Adipocyte (in vitro differentiated cells): ENCODE results near the gene MRPL17.

Experiments used
- DNase-seq: peaks from one replicate; pipeline ENCODE4 v3.0.0-alpha.2; 2015; ENCODE audit warnings: low read depth
- H3K27me3 ChIP-seq: replicated peaks from 2 replicates; pipeline ENCODE4 v1.7.0; 2013; ENCODE audit warnings: mild to moderate bottlenecking, low read length, moderate library complexity; ENCODE audit not compliant: control insufficient read depth, insufficient read depth
- H3K36me3 ChIP-seq: 2 replicates; pipeline ENCODE4 v1.7.0; 2013; ENCODE audit warnings: low read length, mild to moderate bottlenecking, moderate library complexity; ENCODE audit not compliant: control insufficient read depth, insufficient read depth, severe bottlenecking
- H3K4me1 ChIP-seq: 2 replicates; pipeline ENCODE4 v1.7.0; 2013; ENCODE audit warnings: mild to moderate bottlenecking, low read length, moderate library complexity; ENCODE audit not compliant: control insufficient read depth, insufficient read depth
- H3K4me3 ChIP-seq: 2 replicates; pipeline ENCODE4 v1.7.0; 2013; ENCODE audit warnings: mild to moderate bottlenecking, low read length, moderate library complexity
- H3K9ac ChIP-seq: 2 replicates; pipeline ENCODE4 v1.7.0; 2013; ENCODE audit warnings: mild to moderate bottlenecking, low read length, moderate library complexity
- H3K9me3 ChIP-seq: 2 replicates; pipeline ENCODE4 v1.7.0; 2013; ENCODE audit warnings: mild to moderate bottlenecking, low read length, moderate library complexity; ENCODE audit not compliant: control insufficient read depth

MRPL17 gene

DNA sequence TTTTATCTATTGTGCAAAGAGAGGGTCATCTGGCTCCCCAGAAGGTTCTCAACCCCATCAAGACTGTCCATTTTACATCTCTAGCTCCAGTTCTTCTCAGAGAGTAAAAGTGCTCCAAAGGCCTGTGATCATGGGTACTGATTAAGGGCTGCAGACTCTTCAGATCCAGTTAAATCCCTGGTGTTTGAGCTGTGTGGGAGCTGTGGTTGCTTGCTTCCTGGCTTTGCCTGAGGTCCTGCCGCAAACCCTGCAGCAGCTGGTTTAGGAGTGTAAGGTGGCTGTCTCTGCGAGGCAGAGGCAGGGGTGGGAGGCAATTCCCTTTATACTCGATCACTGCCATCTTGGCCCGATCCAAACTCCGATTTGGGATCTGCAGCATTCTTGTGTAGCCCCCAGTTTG lies 1.2 kb downstream of the MRPL17 start:
- Histone ChIP-seq H3K9ac (peak overlapping the region; percentile 95), H3K36me3 (peaks cover 14% of the 10 kb centered on the region), H3K4me1 (peaks cover 21% of the 10 kb centered on the region), H3K9me3 (no peaks in the 10 kb centered on the region), H3K27me3 (no peaks in the 10 kb centered on the region), H3K4me3 (peak overlapping the region; percentile 92)
- DNase-seq = peak; percentile 35

GRCh38 chr11:6681505-6681904 lies 1.6 kb downstream of the MRPL17 start:
- Histone ChIP-seq H3K4me1 (peaks cover 21% of the 10 kb centered on the region), H3K9ac (peak overlapping the region; percentile 23), H3K4me3 (no peak overlapping the region)

DNA sequence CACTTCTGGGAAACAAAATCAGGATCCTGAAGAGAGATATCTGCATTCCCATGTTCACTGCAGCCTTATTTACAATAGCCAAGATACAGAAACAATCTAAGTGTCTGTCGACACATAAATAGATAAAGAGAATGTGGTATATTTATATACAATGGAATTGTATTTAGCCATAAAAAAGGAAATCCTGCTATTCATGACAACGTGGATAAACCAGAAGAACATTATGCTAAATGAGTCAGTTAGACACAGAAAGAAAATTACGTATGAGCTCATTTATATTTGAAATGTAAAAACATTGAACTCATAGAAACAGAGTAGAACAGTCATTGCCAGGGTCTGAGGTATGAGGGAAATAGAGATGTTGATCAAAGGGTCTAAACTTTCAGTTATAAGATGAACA lies 6.1 kb downstream of the MRPL17 start:
- no peak overlapping the region for H3K4me3 ChIP-seq
- H3K36me3 ChIP-seq = peaks cover 14% of the 10 kb centered on the region
- no peaks in the 10 kb centered on the region for H3K27me3 ChIP-seq
- peaks cover 10% of the 10 kb centered on the region for H3K4me1 ChIP-seq
- no peaks in the 10 kb centered on the region for H3K9me3 ChIP-seq
- no peak overlapping the region for H3K9ac ChIP-seq
- DNase-seq = no peak

More at GRCh38 chr11:6681505-6681904, 1.6 kb downstream of the MRPL17 start:
- Histone ChIP-seq H3K36me3 (peaks cover 14% of the 10 kb centered on the region), H3K9me3 (no peaks in the 10 kb centered on the region), H3K27me3 (no peaks in the 10 kb centered on the region)
- no peak for DNase-seq

- H3K9me3 ChIP-seq = no peaks in the 10 kb centered on the region
- no peaks in the 10 kb centered on the region for H3K36me3 ChIP-seq
- no peaks in the 10 kb centered on the region for H3K27me3 ChIP-seq
- H3K4me1 ChIP-seq = no peaks in the 10 kb centered on the region
- no peak overlapping the region for H3K9ac ChIP-seq
- DNase-seq = no peak
- H3K4me3 ChIP-seq = no peak overlapping the region
Measured at GRCh38 chr11:6674862-6675261, 8.3 kb downstream of the MRPL17 start.

- H3K36me3 ChIP-seq = no peaks in the 10 kb centered on the region
- H3K27me3 ChIP-seq = no peaks in the 10 kb centered on the region
- H3K4me1 ChIP-seq = no peaks in the 10 kb centered on the region
- no peak overlapping the region for H3K9ac ChIP-seq
- no peak overlapping the region for H3K4me3 ChIP-seq
- H3K9me3 ChIP-seq = no peaks in the 10 kb centered on the region
- no peak for DNase-seq
Measured at GRCh38 chr11:6674219-6674597, 8.9 kb downstream of the MRPL17 start.

- H3K4me1 ChIP-seq = no peaks in the 10 kb centered on the region
- no peak for DNase-seq
- H3K4me3 ChIP-seq = no peak overlapping the region
- no peaks in the 10 kb centered on the region for H3K36me3 ChIP-seq
- no peak overlapping the region for H3K9ac ChIP-seq
- H3K9me3 ChIP-seq = no peaks in the 10 kb centered on the region
- no peaks in the 10 kb centered on the region for H3K27me3 ChIP-seq
Measured at GRCh38 chr11:6673523-6674218, 9.5 kb downstream of the MRPL17 start.

- no peaks in the 10 kb centered on the region for H3K27me3 ChIP-seq
- no peaks in the 10 kb centered on the region for H3K36me3 ChIP-seq
- no peak for DNase-seq
- no peaks in the 10 kb centered on the region for H3K4me1 ChIP-seq
- H3K9me3 ChIP-seq = no peaks in the 10 kb centered on the region
- no peak overlapping the region for H3K4me3 ChIP-seq
- H3K9ac ChIP-seq = no peak overlapping the region
Measured at GRCh38 chr11:6671991-6672390, 11.1 kb downstream of the MRPL17 start.

GRCh38 chr11:6670202-6670830 lies 12.8 kb downstream of the MRPL17 start:
- DNase-seq = no peak
- Histone ChIP-seq H3K9ac (no peak overlapping the region), H3K9me3 (no peaks in the 10 kb centered on the region), H3K36me3 (no peaks in the 10 kb centered on the region), H3K4me3 (no peak overlapping the region), H3K4me1 (no peaks in the 10 kb centered on the region), H3K27me3 (no peaks in the 10 kb centered on the region)

DNA sequence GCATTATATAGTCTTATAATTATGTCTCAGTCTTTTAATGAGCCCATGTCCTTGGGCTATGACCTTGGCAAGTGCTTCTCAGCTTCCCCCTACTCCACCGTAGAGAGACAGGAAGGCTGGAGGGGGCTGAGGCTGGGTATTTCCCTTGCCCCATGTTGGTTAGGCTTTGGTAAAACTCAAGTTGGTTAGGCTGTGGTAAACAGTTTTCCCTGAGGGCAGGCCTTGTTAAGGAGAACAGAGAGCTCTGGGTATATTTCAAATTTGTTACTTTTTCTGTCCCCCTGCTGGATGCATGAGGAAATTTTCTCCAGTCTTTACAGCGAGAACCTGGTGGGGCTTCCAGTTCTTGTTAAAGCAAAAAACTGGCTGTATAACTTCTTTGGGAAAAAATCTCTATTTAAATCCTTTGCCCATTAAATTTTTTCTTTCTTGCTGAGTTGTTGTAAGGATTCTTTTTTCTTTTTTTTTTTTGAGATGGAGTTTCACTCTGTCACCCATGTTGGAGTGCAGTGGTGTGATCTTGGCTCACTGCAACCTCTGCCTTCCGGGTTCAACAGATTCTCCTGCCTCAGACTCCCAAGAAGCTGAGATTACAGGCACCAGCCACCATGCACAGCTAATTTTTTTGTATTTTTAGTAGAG lies 15.3 kb downstream of the MRPL17 start:
- H3K36me3 ChIP-seq = no peaks in the 10 kb centered on the region
- H3K27me3 ChIP-seq = no peaks in the 10 kb centered on the region
- H3K4me1 ChIP-seq = no peaks in the 10 kb centered on the region
- H3K9me3 ChIP-seq = no peaks in the 10 kb centered on the region
- no peak overlapping the region for H3K4me3 ChIP-seq
- peak; percentile 65 for DNase-seq
- no peak overlapping the region for H3K9ac ChIP-seq

DNA sequence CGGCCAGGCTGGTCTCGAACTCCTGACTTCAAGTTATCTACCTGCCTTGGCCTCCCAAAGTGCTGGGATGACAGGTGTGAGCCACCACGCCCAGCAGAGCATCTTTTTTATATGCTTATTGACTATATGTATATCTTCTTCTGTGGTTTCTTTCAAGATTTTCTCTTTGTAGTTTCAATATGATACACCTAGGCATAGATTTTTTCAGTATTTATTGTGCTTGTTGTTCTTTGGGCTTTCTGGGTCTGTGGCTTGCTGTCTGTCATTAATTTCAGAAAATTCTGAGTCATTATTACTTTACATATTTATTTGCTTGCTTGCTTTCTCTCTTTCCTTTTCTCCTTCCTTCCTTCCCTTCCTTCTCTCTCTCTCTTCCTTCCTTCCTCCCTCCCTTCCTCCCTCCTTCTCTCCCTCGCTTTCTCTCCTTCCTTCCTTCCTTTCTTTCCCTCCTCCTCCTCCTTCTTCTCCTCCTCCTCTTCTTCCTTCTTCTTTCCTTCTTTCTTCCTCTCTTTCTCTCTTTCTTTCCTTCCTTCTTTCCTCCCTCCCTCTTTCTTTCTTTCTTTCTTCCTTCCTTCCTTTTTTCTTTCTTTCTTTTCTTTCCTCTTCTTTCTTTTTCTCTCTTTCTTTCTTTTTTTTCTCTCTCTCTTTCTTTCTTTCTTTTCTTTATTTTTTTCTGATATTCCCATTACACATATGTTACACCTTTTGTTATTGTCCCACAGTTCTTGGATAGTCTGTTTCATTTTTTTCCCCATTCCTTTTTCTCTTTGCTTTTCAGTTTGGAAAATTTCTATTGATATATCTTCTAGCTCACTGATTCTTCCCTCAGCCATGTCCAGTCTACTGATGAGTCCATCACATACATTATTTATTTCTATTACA lies 16.6 kb downstream of the MRPL17 start:
- Histone ChIP-seq H3K36me3 (no peaks in the 10 kb centered on the region), H3K27me3 (no peaks in the 10 kb centered on the region)
- DNase-seq = no peak

GRCh38 chr11:6664551-6664950 lies 18.6 kb downstream of the MRPL17 start:
- H3K27me3 ChIP-seq = no peaks in the 10 kb centered on the region
- H3K4me3 ChIP-seq = no peak overlapping the region
- H3K9ac ChIP-seq = no peak overlapping the region
- peak; percentile 23 for DNase-seq
- H3K9me3 ChIP-seq = no peaks in the 10 kb centered on the region
- no peaks in the 10 kb centered on the region for H3K36me3 ChIP-seq
- no peaks in the 10 kb centered on the region for H3K4me1 ChIP-seq

More for the DNA sequence above, 16.6 kb downstream of the MRPL17 start:
- Histone ChIP-seq H3K9me3 (no peaks in the 10 kb centered on the region), H3K9ac (no peak overlapping the region), H3K4me3 (no peak overlapping the region), H3K4me1 (no peaks in the 10 kb centered on the region)
